ENCODE results near the gene CD83.

- TF ChIP-seq CTCF (IDR thresholded peaks at IDR 0.05; ENCODE audit: low read depth, low read length, missing input control) (no peak), ATF3 (IDR thresholded peaks at IDR 0.05) (no peak), TAF1 (conservative IDR thresholded peaks at IDR 0.05) (no peak), NR2F2 (IDR thresholded peaks at IDR 0.05) (no peak), RAD21 (IDR thresholded peaks at IDR 0.05) (no peak), ZBTB33 (IDR thresholded peaks at IDR 0.05) (no peak), MAX (IDR thresholded peaks at IDR 0.05) (no peak), JUND (IDR thresholded peaks at IDR 0.05) (no peak)
- TF ChIP-seq, protein P1, sequence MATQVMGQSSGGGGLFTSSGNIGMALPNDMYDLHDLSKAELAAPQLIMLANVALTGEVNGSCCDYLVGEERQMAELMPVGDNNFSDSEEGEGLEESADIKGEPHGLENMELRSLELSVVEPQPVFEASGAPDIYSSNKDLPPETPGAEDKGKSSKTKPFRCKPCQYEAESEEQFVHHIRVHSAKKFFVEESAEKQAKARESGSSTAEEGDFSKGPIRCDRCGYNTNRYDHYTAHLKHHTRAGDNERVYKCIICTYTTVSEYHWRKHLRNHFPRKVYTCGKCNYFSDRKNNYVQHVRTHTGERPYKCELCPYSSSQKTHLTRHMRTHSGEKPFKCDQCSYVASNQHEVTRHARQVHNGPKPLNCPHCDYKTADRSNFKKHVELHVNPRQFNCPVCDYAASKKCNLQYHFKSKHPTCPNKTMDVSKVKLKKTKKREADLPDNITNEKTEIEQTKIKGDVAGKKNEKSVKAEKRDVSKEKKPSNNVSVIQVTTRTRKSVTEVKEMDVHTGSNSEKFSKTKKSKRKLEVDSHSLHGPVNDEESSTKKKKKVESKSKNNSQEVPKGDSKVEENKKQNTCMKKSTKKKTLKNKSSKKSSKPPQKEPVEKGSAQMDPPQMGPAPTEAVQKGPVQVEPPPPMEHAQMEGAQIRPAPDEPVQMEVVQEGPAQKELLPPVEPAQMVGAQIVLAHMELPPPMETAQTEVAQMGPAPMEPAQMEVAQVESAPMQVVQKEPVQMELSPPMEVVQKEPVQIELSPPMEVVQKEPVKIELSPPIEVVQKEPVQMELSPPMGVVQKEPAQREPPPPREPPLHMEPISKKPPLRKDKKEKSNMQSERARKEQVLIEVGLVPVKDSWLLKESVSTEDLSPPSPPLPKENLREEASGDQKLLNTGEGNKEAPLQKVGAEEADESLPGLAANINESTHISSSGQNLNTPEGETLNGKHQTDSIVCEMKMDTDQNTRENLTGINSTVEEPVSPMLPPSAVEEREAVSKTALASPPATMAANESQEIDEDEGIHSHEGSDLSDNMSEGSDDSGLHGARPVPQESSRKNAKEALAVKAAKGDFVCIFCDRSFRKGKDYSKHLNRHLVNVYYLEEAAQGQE (IDR thresholded peaks at IDR 0.05), result no peak
These were observed 52.6 kb downstream of the CD83 start for GRCh38 chr6:14170128-14170527.

Measured in liver (tissue), 3 donors.